ENCODE data around the gene ARID1A.

DNA sequence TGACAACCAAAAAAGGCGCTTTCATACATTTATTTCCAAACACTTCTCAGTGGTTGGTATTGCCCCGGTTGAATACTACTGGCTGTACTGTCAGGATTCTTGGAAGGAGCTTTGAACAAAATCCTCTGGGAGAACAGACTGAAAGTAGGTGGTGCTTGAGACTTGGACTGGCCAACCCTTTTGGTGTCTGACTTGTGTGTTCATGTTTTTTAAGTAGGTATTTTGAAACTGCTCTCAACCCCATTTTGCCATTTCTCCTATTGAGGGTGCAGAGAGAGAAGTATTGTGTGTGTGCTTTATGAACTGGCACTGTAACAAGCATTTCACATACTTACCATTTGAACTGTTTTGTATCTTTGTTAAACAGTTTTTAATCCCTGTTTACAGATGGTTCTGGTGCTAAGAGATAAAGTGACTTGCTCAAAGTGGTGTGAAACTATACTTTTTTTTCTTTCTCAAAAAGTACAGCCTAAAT, 21.2 kb downstream of the ARID1A start:
- TF ChIP-seq, protein P1, sequence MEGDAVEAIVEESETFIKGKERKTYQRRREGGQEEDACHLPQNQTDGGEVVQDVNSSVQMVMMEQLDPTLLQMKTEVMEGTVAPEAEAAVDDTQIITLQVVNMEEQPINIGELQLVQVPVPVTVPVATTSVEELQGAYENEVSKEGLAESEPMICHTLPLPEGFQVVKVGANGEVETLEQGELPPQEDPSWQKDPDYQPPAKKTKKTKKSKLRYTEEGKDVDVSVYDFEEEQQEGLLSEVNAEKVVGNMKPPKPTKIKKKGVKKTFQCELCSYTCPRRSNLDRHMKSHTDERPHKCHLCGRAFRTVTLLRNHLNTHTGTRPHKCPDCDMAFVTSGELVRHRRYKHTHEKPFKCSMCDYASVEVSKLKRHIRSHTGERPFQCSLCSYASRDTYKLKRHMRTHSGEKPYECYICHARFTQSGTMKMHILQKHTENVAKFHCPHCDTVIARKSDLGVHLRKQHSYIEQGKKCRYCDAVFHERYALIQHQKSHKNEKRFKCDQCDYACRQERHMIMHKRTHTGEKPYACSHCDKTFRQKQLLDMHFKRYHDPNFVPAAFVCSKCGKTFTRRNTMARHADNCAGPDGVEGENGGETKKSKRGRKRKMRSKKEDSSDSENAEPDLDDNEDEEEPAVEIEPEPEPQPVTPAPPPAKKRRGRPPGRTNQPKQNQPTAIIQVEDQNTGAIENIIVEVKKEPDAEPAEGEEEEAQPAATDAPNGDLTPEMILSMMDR (conservative IDR thresholded peaks at IDR 0.05; ENCODE audit: low read depth, low read length), result no peak
- TF ChIP-seq EZH2 (IDR thresholded peaks at IDR 0.05; ENCODE audit: borderline replicate concordance, low read depth, low read length, poor library complexity, severe bottlenecking), result no peak

All from A673 (cell line).